OCI-LY7 (cell line): ENCODE measurements around the gene CDH23. TPM values are rescaled to one million over a fixed set of nuclear protein-coding genes. Genes with fewer than 3 reads are reported as not detected.

ENCODE experiments used
- BruUV-seq: library from RNA; stranded (reverse); fragments of 400-500 nt; replicated peaks from 2 replicates; lab custom pipeline; 2021; lab: Mats Ljungman, UMichigan
- CTCF ChIA-PET: fragments of 300-600 bp; sonication (Branson Sonifier 250); formaldehyde crosslinking; loops from one replicate; lab custom pipeline; 2022; ENCODE audit warnings: antibody characterized with exemption; ENCODE audit not compliant: unreplicated experiment; lab: Charles Lee
- POLR2A ChIA-PET: fragments of 300-600 bp; sonication (Branson Sonifier 250); formaldehyde crosslinking; loops from one replicate; lab custom pipeline; 2022; ENCODE audit warnings: antibody characterized with exemption; lab: Charles Lee
- DNase-seq: peaks from one replicate; pipeline ENCODE4 v3.0.0-alpha.2; 2015; ENCODE audit warnings: low spot score
- H2AFZ ChIP-seq: fragments of 200-600 bp; sonication (generic), shearing (Covaris generic); 2 replicates; pipeline ENCODE4 v1.6.1; 2014; ENCODE audit warnings: mild to moderate bottlenecking, antibody characterized with exemption, low read length, moderate library complexity
- H3K27ac ChIP-seq: fragments of 200-600 bp; sonication (generic); 2 replicates; pipeline ENCODE4 v1.5.1; 2014; ENCODE audit warnings: mixed run types, low read depth, mild to moderate bottlenecking, moderate library complexity, low read length, inconsistent platforms; ENCODE audit not compliant: poor library complexity, severe bottlenecking
- H3K36me3 ChIP-seq: fragments of 200-600 bp; sonication (generic); 2 replicates; pipeline ENCODE4 v1.6.1; 2014; ENCODE audit warnings: mild to moderate bottlenecking, antibody characterized with exemption, low read length, moderate library complexity, mixed read lengths; ENCODE audit not compliant: insufficient read depth
- H3K4me1 ChIP-seq: fragments of 200-600 bp; sonication (generic); 2 replicates; pipeline ENCODE4 v1.5.1; 2014; ENCODE audit warnings: mild to moderate bottlenecking, low read length; ENCODE audit not compliant: insufficient read depth, poor library complexity, severe bottlenecking
- H3K4me2 ChIP-seq: fragments of 200-600 bp; sonication (generic); 2 replicates; pipeline ENCODE4 v1.6.1; 2014; ENCODE audit warnings: mild to moderate bottlenecking, low read length
- H3K4me3 ChIP-seq: fragments of 200-600 bp; sonication (generic); 2 replicates; pipeline ENCODE4 v1.5.1; 2014; ENCODE audit warnings: mild to moderate bottlenecking, low read depth, low read length; ENCODE audit not compliant: poor library complexity, severe bottlenecking
- H3K79me2 ChIP-seq: fragments of 200-600 bp; sonication (generic); 2 replicates; pipeline ENCODE4 v1.6.1; 2016; ENCODE audit warnings: low read depth, mild to moderate bottlenecking, low read length, moderate library complexity, mixed read lengths; ENCODE audit not compliant: insufficient read depth
- H3K9me2 ChIP-seq: fragments of 200-600 bp; sonication (generic); 2 replicates; pipeline ENCODE4 v1.6.1; 2016; ENCODE audit warnings: mild to moderate bottlenecking, low read length, mixed read lengths; ENCODE audit not compliant: insufficient read depth
- H3K9me3 ChIP-seq: fragments of 200-600 bp; sonication (generic); 2 replicates; pipeline ENCODE4 v1.6.1; 2014; ENCODE audit warnings: mild to moderate bottlenecking, mixed run types, low read length, mixed read lengths
- H4K20me1 ChIP-seq: fragments of 200-600 bp; sonication (generic); 2 replicates; pipeline ENCODE4 v1.6.1; 2014; ENCODE audit warnings: mild to moderate bottlenecking, antibody characterized with exemption, low read length, moderate library complexity, mixed read lengths; ENCODE audit not compliant: insufficient read depth
- CTCF ChIP-seq: fragments of 200-600 bp; sonication (generic); conservative IDR thresholded peaks from 2 replicates; pipeline ENCODE4 v1.5.1; 2014; ENCODE audit warnings: mild to moderate bottlenecking, antibody characterized with exemption, low read length, moderate library complexity, mixed read lengths
- EZH2phosphoT487 ChIP-seq: fragments of 200-600 bp; sonication (generic); IDR thresholded peaks from 2 replicates; pipeline ENCODE4 v1.6.1; 2018; ENCODE audit warnings: low read depth, borderline replicate concordance, mild to moderate bottlenecking, mixed run types, antibody characterized with exemption, low read length, moderate library complexity, mixed read lengths
- intact Hi-C: fragments of 100-400 bp; cut with micrococcal nuclease; formaldehyde crosslinking; loops from one replicate; pipeline ENCODE4 v1.10.0; 2022; ENCODE audit not compliant: unreplicated experiment
- total RNA-seq, 2 experiments: library from RNA; depleted of rRNA in 1 of 2; stranded (reverse); fragments of >200 nt in 1 of 2; shearing (Covaris generic) in 1 of 2; gene quantifications; 2 replicates each; pipeline ENCODE4 v1.2.3, GENCODE V29; 2014 to 2022

CDH23 gene
- total RNA-seq, 2 experiments from 2014 or later, result 0.92 to 9.9 TPM

GRCh38 chr10:71704816-71705215 lies 308.1 kb downstream of the CDH23 start:
- Histone ChIP-seq H3K36me3 (no peaks in the 10 kb centered on the region), H3K9me3 (no peaks in the 10 kb centered on the region), H4K20me1 (no peaks in the 10 kb centered on the region), H3K4me1 (no peaks in the 10 kb centered on the region), H3K27ac (no peak overlapping the region), H3K4me2 (no peak overlapping the region), H3K79me2 (no peaks in the 10 kb centered on the region), H2AFZ (no peak overlapping the region), H3K4me3 (no peak overlapping the region), H3K9me2 (no peaks in the 10 kb centered on the region)
- ChIA-PET POLR2A (no interaction called here), CTCF (interaction anchor here (0.5 to 1.5 kb wide), 2 partner anchors 61 to 183 kb away, joined by 3 to 4 read pairs; no protein-coding TSS in a partner anchor)
- intact Hi-C loops, result no loop called here
- no TSS peak for BruUV-seq
- DNase-seq, result no peak
- no peak for TF ChIP-seq CTCF
- no peak for TF ChIP-seq EZH2phosphoT487

GRCh38 chr10:71705582-71705981 lies 308.9 kb downstream of the CDH23 start:
- TF ChIP-seq CTCF, result no peak
- no peak for TF ChIP-seq EZH2phosphoT487
- Histone ChIP-seq H3K36me3 (no peaks in the 10 kb centered on the region), H4K20me1 (no peaks in the 10 kb centered on the region), H3K9me3 (no peaks in the 10 kb centered on the region), H3K4me2 (no peak overlapping the region), H3K4me1 (no peaks in the 10 kb centered on the region), H3K4me3 (no peak overlapping the region), H3K79me2 (no peaks in the 10 kb centered on the region), H3K9me2 (no peaks in the 10 kb centered on the region), H3K27ac (no peak overlapping the region), H2AFZ (no peak overlapping the region)
- ChIA-PET POLR2A (interaction anchor here (0.9 to 1.2 kb wide), 2 partner anchors 41 to 52 kb away, joined by 5 read pairs; no protein-coding TSS in a partner anchor), CTCF (interaction anchor here (0.6 to 1.5 kb wide), 3 partner anchors 12 to 183 kb away, joined by 3 to 4 read pairs (median 3); no protein-coding TSS in a partner anchor)
- no TSS peak for BruUV-seq
- intact Hi-C loops, result no loop called here
- DNase-seq, result no peak
